Stimulated activated CD4-positive, alpha-beta T cell treated with anti-CD3 and anti-CD28 coated beads, Interleukin-4, amount 100 ng/mL, for 48 hours (primary cell): Measurements from ENCODE around the gene SULT1A4.
"Not testable (repeated sequence)": the region's sequence is repeated elsewhere in the genome, so short reads cannot be mapped to it uniquely, and the experiment has no call there.

ENCODE experiments used
- DNase-seq, 2 donors: peaks; one replicate each; pipeline ENCODE4 v3.0.0-alpha.2; 2020; ENCODE audit warnings: low read depth in 2 of 2

The SULT1A4 gene

DNA sequence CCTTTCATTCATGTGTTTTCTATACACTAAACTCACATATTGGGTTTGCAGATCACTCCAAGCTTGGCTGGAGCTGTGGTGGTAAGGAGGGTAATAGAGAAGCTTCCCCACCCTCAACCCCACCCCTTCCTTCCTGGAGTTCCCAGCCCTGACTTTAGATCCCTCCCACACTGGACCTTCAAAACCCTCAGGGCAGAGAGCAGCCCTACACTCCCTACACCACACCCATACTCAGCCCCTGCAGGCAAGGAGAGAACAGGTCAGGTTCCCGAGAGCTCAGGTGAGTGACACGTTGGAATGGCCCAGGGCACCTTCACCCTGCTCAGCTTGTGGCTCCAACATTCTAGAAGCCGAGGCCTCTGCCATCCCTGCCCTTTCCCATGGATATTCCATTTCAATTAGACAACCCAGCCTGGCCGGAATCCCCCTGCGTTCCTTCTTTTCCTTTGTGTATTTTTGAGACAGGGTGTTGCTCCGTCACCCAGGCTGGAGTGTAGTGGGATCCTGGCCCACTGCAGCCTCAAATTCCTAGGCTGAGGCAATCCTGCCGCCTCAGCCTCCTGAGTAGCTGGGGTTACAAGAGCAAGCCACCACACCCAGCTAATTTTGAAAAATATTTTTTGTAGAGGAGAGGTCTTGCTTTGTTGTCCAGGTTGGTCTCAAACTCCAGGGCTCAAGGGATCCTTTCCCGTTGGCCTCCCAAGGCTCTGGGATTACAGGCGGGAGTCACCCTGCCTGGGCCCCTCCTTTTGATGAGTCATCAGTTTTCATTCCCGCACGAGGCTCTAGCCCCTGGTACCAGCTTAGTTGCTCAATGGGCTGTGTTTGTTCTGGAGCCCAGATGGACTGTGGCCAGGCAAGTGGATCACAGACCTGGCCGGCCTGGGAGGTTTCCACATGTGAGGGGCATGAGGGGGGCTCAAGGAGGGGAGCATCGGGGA, at the start of gene SULT1A4:
SULT1A4 (plus strand) TSS at position 208 of the 941 bp plus-strand sequence. CDS start 1,473 bp downstream, outside the sequence.
- not testable (repeated sequence) for DNase-seq

- not testable (repeated sequence) for DNase-seq
These were observed 36.1 kb upstream of the SULT1A4 start for GRCh38 chr16:29423587-29423986.

DNA sequence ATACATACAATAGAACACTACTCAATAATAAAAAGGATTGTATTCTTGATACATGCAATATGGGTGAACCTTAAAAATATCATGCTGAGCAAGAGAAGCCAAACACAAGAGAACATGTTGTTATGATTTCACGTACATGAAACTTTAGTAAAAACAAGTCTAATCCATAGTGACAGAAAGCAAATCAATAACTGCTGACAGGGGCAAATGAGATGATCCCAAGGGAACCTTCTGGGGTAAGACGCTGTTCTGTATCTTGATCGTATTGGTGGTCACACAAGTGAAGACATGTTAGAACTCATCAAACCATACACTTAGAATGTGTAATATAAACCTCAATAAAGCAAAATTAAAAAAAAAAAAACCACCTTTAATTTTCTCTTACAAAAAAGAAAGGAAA, 34.3 kb upstream of the SULT1A4 start:
- not testable (repeated sequence) for DNase-seq

DNA sequence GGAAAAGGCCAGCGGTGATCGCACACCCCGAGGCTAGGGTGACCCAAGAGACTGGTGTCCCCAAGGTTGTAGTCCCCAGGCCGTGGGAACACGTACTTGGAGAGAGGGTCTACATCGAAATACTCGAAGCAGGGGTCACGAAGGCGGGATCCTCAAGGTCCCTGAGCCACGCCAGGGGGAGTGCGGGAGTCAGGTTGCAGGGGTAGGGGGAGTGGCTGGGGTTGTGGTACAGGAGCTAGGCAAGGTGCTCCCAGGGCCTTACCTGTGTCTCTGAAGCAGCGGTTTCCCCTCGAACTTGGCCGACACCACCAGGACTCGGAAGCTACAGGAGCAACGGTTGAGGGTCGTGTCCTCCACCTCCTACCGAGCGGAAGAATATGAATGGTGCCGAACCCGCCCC, 6.0 kb upstream of the SULT1A4 start:
- DNase-seq = not testable (repeated sequence)

GRCh38 chr16:29454269-29454668, 5.4 kb upstream of the SULT1A4 start, which contains the start of the genes BOLA2 and SLX1B:
BOLA2 (minus strand) TSS chr16:29454351; CDS start chr16:29454253, 98 bp downstream.
SLX1B (plus strand) TSS chr16:29454533.
- DNase-seq = not testable (repeated sequence)

GRCh38 chr16:29454828-29455227, 4.9 kb upstream of the SULT1A4 start:
- DNase-seq = not testable (repeated sequence)

DNA sequence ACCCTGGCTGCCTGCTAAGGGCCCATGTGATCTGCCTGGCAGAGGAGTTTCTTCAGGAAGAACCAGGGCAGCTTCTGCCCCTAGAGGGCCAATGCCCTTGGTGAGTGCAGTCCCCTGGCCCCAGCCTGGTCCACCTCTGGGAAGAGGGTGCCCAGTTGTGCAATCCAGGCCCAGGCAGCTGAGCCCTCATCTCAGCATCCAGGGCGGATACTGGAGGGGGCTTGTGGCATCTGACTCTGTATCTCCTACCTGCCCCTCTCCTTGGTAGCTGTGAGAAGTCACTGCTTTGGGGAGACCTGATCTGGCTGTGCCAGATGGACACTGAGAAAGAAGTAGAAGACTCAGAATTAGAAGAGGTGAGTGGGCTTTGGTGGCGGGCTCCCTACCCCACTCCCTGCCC, 2.1 kb upstream of the SULT1A4 start:
- not testable (repeated sequence) for DNase-seq

DNA sequence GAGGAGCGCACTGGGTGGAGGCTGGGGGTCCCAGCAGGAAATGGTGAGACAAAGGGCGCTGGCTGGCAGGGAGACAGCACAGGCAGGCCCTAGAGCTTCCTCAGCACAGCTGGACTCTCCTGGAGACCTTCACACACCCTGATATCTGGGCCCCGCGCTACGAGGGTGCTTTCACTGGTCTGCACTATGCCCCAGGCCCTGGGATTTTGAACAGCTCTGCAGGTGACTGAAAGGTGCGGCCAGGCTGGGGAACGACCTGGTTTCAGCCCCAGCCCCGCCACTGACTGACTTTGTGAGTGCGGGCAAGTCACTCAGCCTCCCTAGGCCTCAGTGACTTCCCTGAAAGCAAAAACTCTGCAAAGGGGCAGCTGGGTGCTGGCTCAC, 926 bp downstream of the SULT1A4 start:
- DNase-seq = not testable (repeated sequence)

- DNase-seq = not testable (repeated sequence)
These were observed 6.5 kb downstream of the SULT1A4 start for GRCh38 chr16:29465985-29466824.

GRCh38 chr16:29466904-29467303, 7.2 kb downstream of the SULT1A4 start:
- not testable (repeated sequence) for DNase-seq

- not testable (repeated sequence) for DNase-seq
These were observed 8.1 kb downstream of the SULT1A4 start for GRCh38 chr16:29467654-29468366.

DNA sequence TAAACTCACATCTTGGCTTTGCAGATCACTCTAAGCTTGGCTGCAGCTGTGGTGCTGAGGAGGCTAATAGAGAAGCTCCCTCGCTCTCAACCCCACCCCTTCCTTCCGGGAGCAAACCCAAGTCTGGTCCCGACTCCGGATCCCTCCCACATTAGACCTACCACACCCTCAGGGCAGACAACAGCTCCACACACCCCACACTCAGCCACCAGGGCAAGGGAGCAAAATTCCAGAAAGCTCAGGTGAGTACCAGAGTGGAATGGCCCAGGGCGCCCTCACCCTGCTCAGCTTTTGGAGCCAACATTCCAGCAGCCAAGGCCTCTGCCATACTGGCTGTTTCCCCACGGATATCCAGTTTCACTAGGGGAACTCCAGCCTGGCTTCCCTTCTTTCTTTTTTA, 9.9 kb downstream of the SULT1A4 start:
- peak; percentile 1 to 2 for DNase-seq

GRCh38 chr16:29472065-29472464, 12.4 kb downstream of the SULT1A4 start:
- not testable (repeated sequence) for DNase-seq

DNA sequence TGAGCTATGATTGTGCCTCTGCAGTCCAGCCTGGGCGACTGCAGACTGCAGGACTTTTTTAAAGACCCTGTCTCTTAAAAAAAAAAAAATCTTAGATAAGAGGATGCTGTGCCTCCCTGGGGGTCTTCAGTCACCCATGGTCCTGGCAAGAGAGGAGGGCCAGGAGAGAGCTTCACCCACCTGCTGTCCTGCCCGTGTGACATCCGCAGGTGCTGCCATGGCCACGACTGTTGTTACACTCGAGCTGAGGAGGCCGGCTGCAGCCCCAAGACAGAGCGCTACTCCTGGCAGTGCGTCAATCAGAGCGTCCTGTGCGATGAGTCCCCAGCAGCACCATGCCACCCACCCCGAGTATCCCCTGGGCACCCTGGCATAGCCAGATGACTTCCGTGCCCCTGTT, 22.6 kb downstream of the SULT1A4 start:
- DNase-seq = not testable (repeated sequence)

DNA sequence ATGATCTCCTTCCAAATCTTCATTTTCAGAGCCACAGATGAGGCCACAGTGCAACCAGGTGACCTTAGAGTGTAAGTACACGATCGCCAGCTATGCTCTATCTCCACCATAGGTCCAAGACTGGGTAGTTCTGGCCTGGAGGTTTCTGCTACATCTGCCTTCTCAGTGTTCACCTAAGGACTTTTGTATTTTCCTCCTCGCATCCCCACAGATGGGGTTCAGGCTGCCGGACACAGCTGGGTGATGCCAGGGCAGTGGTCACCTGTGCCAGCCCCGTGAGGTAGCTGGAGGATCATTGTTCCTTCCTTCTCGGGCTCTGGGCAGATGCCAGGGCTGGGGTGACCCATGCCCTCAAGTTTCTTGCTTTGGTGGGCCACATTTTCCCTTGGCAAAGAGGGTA, 46.6 kb downstream of the SULT1A4 start, which contains the start of gene NPIPB12:
NPIPB12 (minus strand) TSS at position 101 of the 400 bp plus-strand sequence.
- DNase-seq = not testable (repeated sequence)
